NCI-H345 treated with DMSO at 0.1 percent for 48 hours (cell line): ENCODE measurements around the gene FLRT2.

ENCODE experiments used
- DNase-seq: peaks from one replicate; lab custom pipeline; 2025; ENCODE audit not compliant: unreplicated experiment; lab: John Stamatoyannopoulos, UW

Gene FLRT2

GRCh38 chr14:85530626-85531025 lies 682 bp downstream of the FLRT2 start:
- DNase-seq: no peak

- DNase-seq: no peak
These were observed 1.2 kb downstream of the FLRT2 start for GRCh38 chr14:85531141-85531586.

- DNase-seq: no peak
These were observed 1.8 kb downstream of the FLRT2 start for GRCh38 chr14:85531587-85532373.

GRCh38 chr14:85532374-85533022 lies 2.6 kb downstream of the FLRT2 start:
- no peak for DNase-seq

GRCh38 chr14:85533023-85533860 lies 3.3 kb downstream of the FLRT2 start:
- peak; percentile 54 for DNase-seq

GRCh38 chr14:85533861-85534291 lies 3.9 kb downstream of the FLRT2 start:
- peak; percentile 48 for DNase-seq

- peak; percentile 58 for DNase-seq
These were observed 4.7 kb downstream of the FLRT2 start for GRCh38 chr14:85534458-85535293.

- no peak for DNase-seq
These were observed 5.4 kb downstream of the FLRT2 start for GRCh38 chr14:85535321-85535720.

- DNase-seq: peak; percentile 31
These were observed 6.3 kb downstream of the FLRT2 start for GRCh38 chr14:85535991-85536832.

- peak; percentile 31 for DNase-seq
These were observed 6.9 kb downstream of the FLRT2 start for GRCh38 chr14:85536833-85537190.

- DNase-seq: no peak
These were observed 7.6 kb downstream of the FLRT2 start for GRCh38 chr14:85537526-85537925.

GRCh38 chr14:85538636-85539035 lies 8.7 kb downstream of the FLRT2 start:
- no peak for DNase-seq

GRCh38 chr14:85539510-85539909 lies 9.6 kb downstream of the FLRT2 start:
- no peak for DNase-seq

- DNase-seq: no peak
These were observed 12.7 kb downstream of the FLRT2 start for GRCh38 chr14:85542623-85543022.

GRCh38 chr14:85545738-85546137 lies 15.8 kb downstream of the FLRT2 start:
- no peak for DNase-seq

- DNase-seq: no peak
These were observed 16.4 kb downstream of the FLRT2 start for GRCh38 chr14:85546390-85546789.

- DNase-seq: no peak
These were observed 19.8 kb downstream of the FLRT2 start for GRCh38 chr14:85549697-85550096.

- DNase-seq: no peak
These were observed 24.2 kb downstream of the FLRT2 start for GRCh38 chr14:85554106-85554505.

GRCh38 chr14:85556267-85556666 lies 26.3 kb downstream of the FLRT2 start:
- no peak for DNase-seq

- DNase-seq: no peak
These were observed 28.6 kb downstream of the FLRT2 start for GRCh38 chr14:85558505-85558904.
